Gastroesophageal sphincter (tissue), 4 donors: ENCODE data around the gene C17orf50. TPM values are rescaled to one million over a fixed set of nuclear protein-coding genes. Genes with fewer than 3 reads are reported as not detected.

Experiments used
- ATAC-seq: fragments of 150-250 bp; one replicate; pipeline ENCODE4 v1.9.1; 2016; ENCODE audit warnings: mild to moderate bottlenecking, moderate library complexity
- H3K27ac ChIP-seq, 4 donors: fragments of 200-600 bp; sonication (generic) in 3 of 4; 1 replicate in 3 of 4; 2 replicates in 1 of 4; pipeline ENCODE4 v1.5.1; 2016 to 2019
- H3K27me3 ChIP-seq: fragments of 200-600 bp; sonication (generic); one replicate; pipeline ENCODE4 v1.5.1; 2019
- H3K36me3 ChIP-seq, 2 donors: fragments of 200-600 bp; sonication (generic); one replicate each; pipeline ENCODE4 v1.5.1; 2019; ENCODE audit warnings: control low read depth in 1 of 2
- H3K4me1 ChIP-seq, 3 donors: fragments of 200-600 bp; sonication (generic); 1 replicate in 2 of 3; 2 replicates in 1 of 3; pipeline ENCODE4 v1.5.1; 2016 to 2019; ENCODE audit warnings: control low read depth in 2 of 3
- H3K4me3 ChIP-seq, 2 donors: fragments of 200-600 bp; sonication (generic); one replicate each; pipeline ENCODE4 v1.5.1; 2019; ENCODE audit warnings: mild to moderate bottlenecking in 1 of 2, moderate library complexity in 1 of 2
- H3K9me3 ChIP-seq, 3 donors: fragments of 200-600 bp; sonication (generic); one replicate each; pipeline ENCODE4 v1.5.1; 2017 to 2019; ENCODE audit warnings: control low read depth in 2 of 3
- EP300 ChIP-seq: sonication (generic); formaldehyde crosslinking; IDR thresholded peaks from one replicate; pipeline ENCODE4 v1.6.1; 2017; ENCODE audit warnings: antibody characterized with exemption, mild to moderate bottlenecking
- POLR2A ChIP-seq, 2 donors: fragments of 450-650 bp; IDR thresholded peaks; one replicate each; pipeline ENCODE4 v1.6.1; 2017; ENCODE audit warnings: antibody characterized with exemption in 2 of 2, mild to moderate bottlenecking in 2 of 2, moderate library complexity in 1 of 2
- POLR2AphosphoS5 ChIP-seq: sonication (generic); formaldehyde crosslinking; IDR thresholded peaks from one replicate; pipeline ENCODE4 v1.6.1; 2017; ENCODE audit warnings: antibody characterized with exemption
- WGBS, 2 donors: methylation state at CpG; one replicate each; pipeline ENCODE4 v1.1.5; 2018; ENCODE audit warnings: low coverage in 1 of 2; 5-methylcytosine and 5-hydroxymethylcytosine counted together
- total RNA-seq, 4 donors: library from RNA; depleted of rRNA; stranded (reverse); fragments of >200 nt; gene quantifications; one replicate each; pipeline ENCODE4 v1.1.0, GENCODE V29; 2016
- TF ChIP-seq, protein P1 (sequence below), 4 experiments: fragments of 200-600 bp in 2 of 4; fragments of 450-650 bp in 2 of 4; sonication (generic) in 1 of 4; IDR thresholded peaks; one replicate each; pipeline ENCODE4 v1.5.1; 2017 to 2019; ENCODE audit warnings: antibody characterized with exemption in 4 of 4, mild to moderate bottlenecking in 2 of 4, moderate library complexity in 2 of 4

The C17orf50 gene
- total RNA-seq, 4 donors from 2014 or later: not detected

DNA sequence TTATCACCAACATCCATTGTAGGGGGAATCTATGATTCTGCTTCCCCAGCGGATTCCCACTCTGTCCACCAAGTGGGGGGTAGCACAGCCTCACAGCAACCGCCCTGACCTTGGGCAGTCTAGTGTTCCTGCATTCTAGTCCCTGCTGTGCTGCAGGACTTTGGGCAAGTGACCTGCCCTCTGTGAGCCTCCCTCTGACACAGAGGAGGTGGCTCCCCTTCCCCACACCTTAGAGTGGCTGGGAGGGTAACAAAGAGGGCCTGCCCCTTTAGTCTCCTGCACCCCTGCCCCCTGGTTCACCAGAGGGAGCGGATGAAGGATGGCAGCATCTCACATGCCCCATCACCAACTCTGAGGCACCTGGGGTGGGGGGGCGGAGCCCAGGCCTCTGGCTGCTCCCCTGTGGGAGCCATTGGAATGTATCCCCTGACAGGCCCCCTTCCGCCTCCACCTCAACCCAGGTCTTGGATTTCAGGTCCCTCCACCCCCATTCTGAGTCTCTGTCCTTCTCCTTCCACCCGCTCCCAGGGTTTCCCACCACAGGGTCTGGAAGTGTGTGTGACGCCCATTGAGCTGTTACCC is 17.7 kb upstream of the C17orf50 start:
- Histone ChIP-seq H3K9me3 (no peaks in the 10 kb centered on the region), H3K27ac (no peak overlapping the region), H3K4me1 (peaks cover 0 to 23% (median 6%) of the 10 kb centered on the region in 3 donors), H3K36me3 (no peaks in the 10 kb centered on the region), H3K27me3 (peaks cover 64% of the 10 kb centered on the region), H3K4me3 (no peak overlapping the region)
- ATAC-seq: no peak
- 73 to 74% methylated on average over 4 to 5 of the region's 7 CpGs for WGBS, 2 donors
- TF ChIP-seq EP300: no peak
- TF ChIP-seq POLR2AphosphoS5: no peak

- Histone ChIP-seq H3K27ac (no peak overlapping the region), H3K27me3 (peaks cover 72% of the 10 kb centered on the region), H3K4me1 (peaks cover 0 to 31% (median 6%) of the 10 kb centered on the region in 3 donors), H3K9me3 (no peaks in the 10 kb centered on the region), H3K4me3 (no peak overlapping the region), H3K36me3 (no peaks in the 10 kb centered on the region)
- TF ChIP-seq EP300: no peak
- TF ChIP-seq, protein P1, sequence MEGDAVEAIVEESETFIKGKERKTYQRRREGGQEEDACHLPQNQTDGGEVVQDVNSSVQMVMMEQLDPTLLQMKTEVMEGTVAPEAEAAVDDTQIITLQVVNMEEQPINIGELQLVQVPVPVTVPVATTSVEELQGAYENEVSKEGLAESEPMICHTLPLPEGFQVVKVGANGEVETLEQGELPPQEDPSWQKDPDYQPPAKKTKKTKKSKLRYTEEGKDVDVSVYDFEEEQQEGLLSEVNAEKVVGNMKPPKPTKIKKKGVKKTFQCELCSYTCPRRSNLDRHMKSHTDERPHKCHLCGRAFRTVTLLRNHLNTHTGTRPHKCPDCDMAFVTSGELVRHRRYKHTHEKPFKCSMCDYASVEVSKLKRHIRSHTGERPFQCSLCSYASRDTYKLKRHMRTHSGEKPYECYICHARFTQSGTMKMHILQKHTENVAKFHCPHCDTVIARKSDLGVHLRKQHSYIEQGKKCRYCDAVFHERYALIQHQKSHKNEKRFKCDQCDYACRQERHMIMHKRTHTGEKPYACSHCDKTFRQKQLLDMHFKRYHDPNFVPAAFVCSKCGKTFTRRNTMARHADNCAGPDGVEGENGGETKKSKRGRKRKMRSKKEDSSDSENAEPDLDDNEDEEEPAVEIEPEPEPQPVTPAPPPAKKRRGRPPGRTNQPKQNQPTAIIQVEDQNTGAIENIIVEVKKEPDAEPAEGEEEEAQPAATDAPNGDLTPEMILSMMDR (IDR thresholded peaks at IDR 0.05): no peak
- no peak for TF ChIP-seq POLR2A (IDR thresholded peaks at IDR 0.05)
- no peak for TF ChIP-seq POLR2AphosphoS5
- no peak for ATAC-seq
- 25 to 27% methylated on average over 5 to 6 of the region's 7 CpGs for WGBS, 2 donors
These were observed 16.9 kb upstream of the C17orf50 start for GRCh38 chr17:35743626-35744328.

GRCh38 chr17:35744830-35745229 is 15.9 kb upstream of the C17orf50 start:
- Histone ChIP-seq H3K36me3 (no peaks in the 10 kb centered on the region), H3K27me3 (peaks cover 82% of the 10 kb centered on the region), H3K4me1 (peaks cover 0 to 40% (median 6%) of the 10 kb centered on the region in 3 donors), H3K4me3 (no peak overlapping the region), H3K27ac (no peak overlapping the region), H3K9me3 (no peaks in the 10 kb centered on the region)
- TF ChIP-seq, protein P1 (IDR thresholded peaks at IDR 0.05): no peak
- TF ChIP-seq EP300: no peak
- no peak for TF ChIP-seq POLR2AphosphoS5
- no peak for TF ChIP-seq POLR2A (IDR thresholded peaks at IDR 0.05)
- WGBS, 2 donors: 50 to 80% methylated on average over 1 of the region's 8 CpGs
- ATAC-seq: no peak

- ATAC-seq: no peak
- Histone ChIP-seq H3K4me3 (no peak overlapping the region), H3K27ac (no peak overlapping the region), H3K4me1 (peaks cover 0 to 44% (median 10%) of the 10 kb centered on the region in 3 donors), H3K27me3 (peaks cover 82% of the 10 kb centered on the region), H3K36me3 (no peaks in the 10 kb centered on the region), H3K9me3 (no peaks in the 10 kb centered on the region)
- TF ChIP-seq, protein P1 (IDR thresholded peaks at IDR 0.05): no peak
- no peak for TF ChIP-seq EP300
- no peak for TF ChIP-seq POLR2A (IDR thresholded peaks at IDR 0.05)
- no peak for TF ChIP-seq POLR2AphosphoS5
- WGBS, 2 donors: no CpG with 5 or more reads among the region's 7 CpGs
These were observed 15.4 kb upstream of the C17orf50 start for GRCh38 chr17:35745246-35745645.

GRCh38 chr17:35745749-35746320 is 14.9 kb upstream of the C17orf50 start:
- WGBS, 2 donors: 91% methylated on average over 6 of the region's 15 CpGs; no CpG with 5 or more reads in 1 of the 2 donors
- TF ChIP-seq POLR2AphosphoS5: no peak
- no peak for TF ChIP-seq EP300
- TF ChIP-seq POLR2A (IDR thresholded peaks at IDR 0.05): no peak

More at GRCh38 chr17:35745749-35746320, 14.9 kb upstream of the C17orf50 start:
- Histone ChIP-seq H3K9me3 (no peaks in the 10 kb centered on the region), H3K27ac (no peak overlapping the region), H3K4me3 (no peak overlapping the region), H3K4me1 (peaks cover 0 to 48% (median 11%) of the 10 kb centered on the region in 3 donors), H3K36me3 (no peaks in the 10 kb centered on the region), H3K27me3 (peaks cover 79% of the 10 kb centered on the region)
- ATAC-seq: no peak
